Measurements from ENCODE around the gene ATP6AP2.
"Not testable (repeated sequence)": the region's sequence is repeated elsewhere in the genome, so short reads cannot be mapped to it uniquely, and the experiment has no call there.

ATP6AP2 gene

DNA sequence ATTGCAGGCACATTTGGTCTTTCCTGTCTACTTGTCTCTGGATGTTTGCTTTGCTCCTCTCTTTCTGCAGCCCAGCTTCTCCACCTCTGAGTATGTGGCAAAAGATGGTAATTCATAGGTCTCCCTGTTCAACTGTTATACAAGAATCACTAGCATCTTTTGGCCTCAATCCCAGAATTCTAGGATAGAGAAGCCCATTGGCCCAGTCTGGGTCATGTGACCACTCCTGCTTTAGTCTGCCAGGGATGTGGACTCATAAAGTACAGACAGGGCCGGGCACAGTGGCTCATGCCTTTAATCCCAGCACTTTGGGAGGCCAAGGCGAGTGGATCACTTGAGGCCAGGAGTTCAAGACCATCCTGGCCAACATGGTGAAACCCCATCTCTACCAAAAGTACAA lies 5.4 kb upstream of the ATP6AP2 start:
- not testable (repeated sequence) for DNase-seq (ENCODE audit: low read depth)

DNA sequence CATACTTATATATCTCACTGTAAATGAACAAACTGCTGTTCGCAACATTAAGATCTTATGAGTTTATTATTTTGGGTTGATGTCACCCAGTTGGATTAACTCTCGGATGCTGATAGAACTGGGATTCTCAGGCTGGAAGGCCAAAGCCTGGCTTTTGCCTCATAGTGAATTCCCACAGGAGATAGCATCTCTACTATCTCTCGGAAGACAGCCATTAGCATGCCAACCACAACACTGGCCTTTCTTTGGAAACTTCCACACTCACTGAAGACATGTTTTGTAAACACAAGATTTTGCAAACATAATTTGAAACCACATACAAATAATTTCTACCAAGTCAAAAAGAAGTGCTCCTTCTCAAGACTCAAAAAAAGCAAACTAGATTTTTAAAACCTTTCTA lies 4.5 kb upstream of the ATP6AP2 start:
- DNase-seq (ENCODE audit: low read depth), result no peak

DNA sequence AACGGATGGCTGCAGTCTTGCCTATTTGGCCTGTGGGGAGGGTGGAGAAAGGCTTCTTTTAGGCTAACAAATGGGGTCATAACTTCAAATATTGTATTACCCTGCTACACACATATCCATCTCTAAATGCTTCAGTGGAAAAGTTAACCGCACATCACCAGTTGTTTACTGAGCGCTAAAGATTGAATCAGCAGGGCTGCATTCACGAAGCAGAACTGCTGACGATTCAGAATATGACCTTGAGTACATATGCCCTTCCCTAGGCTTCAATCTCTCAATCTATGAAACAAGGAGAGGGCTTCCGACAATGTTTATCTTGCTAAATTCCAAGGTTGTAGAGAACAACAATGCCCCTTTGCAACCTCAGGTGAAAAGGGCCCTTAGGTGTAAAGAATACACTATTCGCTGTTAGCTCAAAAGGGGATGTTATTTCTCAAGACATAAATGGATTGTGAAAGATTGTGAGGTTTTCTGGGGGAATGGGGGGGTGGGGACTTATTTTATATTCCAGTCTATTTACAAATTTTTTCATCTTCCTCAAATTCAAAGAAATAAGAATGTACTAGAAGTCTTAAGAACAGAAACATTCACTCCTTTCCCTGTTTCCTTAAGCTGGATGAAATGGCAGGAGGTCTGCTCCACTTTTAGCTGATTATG lies 2.6 kb upstream of the ATP6AP2 start:
- DNase-seq (ENCODE audit: low read depth), result no peak

DNA sequence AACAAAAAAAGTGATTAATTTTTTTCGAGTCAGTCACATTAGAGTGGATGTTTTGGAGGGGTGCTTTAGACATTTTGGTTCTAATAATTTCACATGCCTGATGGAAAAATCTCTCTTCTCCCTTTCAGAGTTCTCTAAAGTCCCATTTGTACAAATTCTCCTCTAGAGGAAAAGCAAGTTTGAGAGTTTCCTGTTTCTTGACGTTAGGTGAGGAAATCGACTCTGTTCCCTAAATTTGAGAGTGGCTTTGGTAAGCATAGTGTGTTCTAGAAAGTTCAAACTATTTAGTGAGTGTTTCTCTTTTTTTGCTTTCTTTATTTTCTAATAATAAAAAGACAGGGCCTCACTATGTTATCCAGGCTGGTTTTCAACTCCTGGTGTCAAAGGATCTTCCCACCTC lies 1.6 kb upstream of the ATP6AP2 start:
- DNase-seq (ENCODE audit: low read depth), result no peak

DNA sequence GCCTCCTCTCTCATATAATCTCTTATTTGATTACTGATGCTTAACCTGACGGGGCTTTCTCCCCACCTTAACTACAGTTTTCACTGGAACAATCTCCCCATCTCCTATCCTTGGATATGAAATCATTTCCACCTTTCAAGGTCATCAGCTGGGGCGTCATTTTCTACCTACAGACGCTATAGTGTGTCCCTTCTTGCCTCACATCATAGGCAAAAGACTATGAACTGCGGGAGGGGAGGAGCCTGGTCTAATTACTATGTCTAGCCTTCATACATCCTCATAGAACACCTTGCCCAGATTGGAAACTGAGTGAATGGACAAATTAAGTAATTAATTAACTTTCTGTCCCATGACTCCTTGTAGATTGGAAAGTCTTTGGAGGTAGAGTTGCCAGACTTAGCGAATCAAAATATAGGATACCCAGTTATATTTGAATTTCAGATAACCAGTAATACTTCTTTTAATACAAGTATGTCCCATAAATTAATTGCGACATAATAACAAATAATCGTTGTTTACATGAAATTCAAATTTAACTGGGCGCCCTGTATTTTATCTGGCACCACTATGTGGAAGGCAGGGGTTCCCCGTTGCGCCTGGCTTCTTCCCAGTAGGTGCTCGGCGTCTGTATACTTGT lies 752 bp upstream of the ATP6AP2 start:
- DNase-seq (ENCODE audit: low read depth), result no peak

DNA sequence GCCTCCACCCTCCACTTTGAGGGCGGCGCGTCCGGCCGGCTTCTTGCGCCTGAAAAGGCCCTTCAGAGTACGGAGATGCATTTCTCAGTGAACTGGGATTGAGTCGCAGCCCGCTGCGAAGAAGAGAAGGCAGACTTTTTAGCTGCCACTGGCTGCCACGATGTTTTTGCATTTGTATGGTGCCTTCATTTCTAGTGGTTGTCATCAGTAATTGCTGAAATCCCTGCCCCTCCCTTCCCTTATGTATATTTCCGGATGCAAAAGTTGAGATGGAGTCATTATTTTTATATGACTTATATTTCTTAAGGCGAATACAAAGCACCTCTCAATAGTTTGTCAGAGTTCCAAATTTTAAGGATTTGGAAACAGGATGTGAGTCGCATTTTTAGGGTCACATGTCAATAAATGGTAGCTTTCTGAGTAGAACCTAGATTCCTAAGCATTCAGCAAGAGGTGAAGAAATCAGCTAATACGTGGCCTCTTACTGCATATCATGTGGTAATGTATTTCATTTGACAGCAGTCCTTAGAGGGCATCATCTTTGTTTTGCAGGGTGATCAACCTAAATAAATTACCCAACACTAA lies 658 bp downstream of the ATP6AP2 start:
- DNase-seq (ENCODE audit: low read depth), result peak; percentile 44

DNA sequence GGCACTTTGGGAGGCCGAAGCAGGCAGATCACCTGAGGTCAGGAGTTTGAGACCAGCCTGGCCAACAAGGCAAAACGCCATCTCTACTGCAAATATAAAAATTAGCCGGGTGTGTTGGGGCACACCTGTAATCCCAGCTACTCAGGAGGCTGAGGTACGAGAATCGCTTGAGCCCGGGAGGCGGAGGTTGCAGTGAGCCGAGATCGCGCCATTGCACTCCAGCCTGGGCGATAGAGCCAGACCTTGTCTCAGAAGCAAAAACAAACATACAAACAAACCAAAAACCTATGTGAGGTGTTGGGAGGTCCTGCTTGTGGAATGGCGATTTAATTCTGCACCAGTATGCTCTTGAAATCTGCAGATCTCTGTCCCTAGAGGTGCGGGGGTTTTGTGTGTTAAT lies 1.4 kb downstream of the ATP6AP2 start:
- DNase-seq (ENCODE audit: low read depth), result not testable (repeated sequence)

DNA sequence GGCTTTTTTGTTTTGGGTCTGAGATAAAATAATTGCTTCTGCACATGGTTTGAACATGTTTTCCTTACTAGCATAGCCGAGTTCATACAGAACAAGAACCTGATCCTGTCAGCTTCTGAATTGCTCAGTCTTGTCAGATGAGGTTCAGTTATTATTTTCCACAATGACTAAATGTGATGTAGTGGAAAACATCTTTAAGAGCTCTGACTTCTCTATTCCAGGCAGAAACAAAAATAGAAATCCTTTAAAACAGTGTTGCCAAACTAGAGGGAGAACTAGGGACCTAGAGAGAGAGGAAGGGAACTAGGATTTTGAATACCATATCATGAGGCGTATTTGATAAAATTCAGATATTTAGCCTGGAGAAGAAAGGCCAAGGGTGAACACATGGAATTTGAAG lies 2.0 kb downstream of the ATP6AP2 start:
- DNase-seq (ENCODE audit: low read depth), result no peak

DNA sequence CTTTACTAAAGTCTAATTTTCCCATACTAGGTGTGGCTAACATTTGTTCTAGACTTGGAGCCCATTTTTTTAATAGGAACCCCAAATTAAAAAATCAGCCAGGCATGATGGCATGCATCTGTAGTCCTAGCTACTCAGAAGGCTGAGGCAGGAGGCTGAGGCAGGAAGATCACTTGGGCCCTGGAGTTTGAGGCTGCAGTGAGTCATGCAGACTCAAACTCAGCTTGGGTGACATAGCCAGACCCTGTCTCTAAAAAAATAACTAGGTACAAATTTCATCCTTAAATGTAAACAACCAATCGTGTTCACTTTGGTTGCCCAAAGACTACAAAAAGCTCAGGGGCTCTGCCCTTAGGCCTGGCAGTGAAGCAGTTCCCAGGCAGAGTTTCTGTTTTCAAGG lies 6.9 kb downstream of the ATP6AP2 start:
- DNase-seq (ENCODE audit: low read depth), result not testable (repeated sequence)

DNA sequence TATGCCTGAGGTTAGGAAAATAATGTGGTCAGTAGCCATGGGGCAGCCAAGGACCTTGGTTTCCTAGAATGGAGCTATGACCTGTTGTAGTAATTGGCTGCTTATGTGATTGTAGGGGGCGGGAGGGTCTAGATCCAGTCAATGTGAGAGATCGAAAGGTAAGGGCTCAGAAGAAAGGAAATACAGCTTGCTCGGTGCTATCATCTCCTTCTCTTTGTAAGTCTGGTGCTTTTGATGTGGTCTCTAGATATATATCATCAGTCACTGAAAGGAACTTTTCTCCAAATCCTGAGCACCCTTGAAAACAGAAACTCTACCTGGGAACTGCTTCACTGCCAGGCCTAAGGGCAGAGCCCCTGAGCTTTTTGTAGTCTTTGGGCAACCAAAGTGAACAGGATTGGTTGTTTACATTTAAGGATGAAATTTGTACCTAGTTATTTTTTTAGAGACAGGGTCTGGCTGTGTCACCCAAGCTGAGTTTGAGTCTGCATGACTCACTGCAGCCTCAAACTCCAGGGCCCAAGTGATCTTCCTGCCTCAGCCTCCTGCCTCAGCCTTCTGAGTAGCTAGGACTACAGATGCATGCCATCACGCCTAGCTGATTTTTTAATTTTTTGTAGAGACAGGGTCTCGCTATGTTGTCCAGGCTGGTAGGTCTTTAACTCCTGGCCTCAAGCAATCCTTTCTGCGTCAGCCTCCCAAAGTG lies 9.0 kb downstream of the ATP6AP2 start:
- DNase-seq (ENCODE audit: low read depth), result not testable (repeated sequence)

DNA sequence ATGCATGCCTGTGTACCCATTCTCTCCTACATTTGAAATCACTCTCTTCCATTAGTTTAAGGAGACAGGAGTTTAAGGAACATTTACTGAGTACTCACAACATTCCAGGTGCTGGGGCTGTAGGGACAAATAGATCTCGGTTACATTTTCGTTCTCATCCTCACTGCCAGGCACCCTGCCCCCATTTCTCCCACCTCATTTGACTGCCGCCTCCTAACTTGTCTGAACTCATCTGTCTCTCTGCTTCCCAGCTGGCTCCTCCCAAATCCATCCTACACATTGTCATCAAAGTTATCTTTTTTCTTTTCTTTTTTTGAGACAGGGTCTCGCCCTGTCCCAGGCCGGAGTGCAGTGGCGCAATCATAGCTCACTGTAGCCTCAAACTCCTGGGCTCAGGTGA lies 22.7 kb downstream of the ATP6AP2 start:
- no peak for DNase-seq (ENCODE audit: low read depth)

DNA sequence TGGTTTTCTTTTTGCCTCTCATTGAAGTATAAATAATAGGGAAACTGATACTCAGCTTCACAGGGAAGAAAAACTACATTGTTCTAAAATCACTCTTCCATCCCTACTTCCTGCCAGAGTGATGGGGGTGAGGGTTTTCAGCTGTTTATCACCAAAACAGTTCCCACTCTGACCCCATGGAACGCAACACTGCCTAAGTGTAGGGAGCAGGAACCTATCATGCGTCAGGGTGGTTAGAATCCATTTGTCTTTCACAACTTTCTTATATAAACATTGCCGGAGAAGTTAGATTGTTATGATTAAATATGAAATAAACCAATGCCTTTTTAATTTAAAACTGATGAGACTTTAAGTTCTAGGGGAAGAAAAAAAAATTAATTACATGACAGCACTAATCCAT lies 26.6 kb downstream of the ATP6AP2 start:
- DNase-seq (ENCODE audit: low read depth), result no peak

DNA sequence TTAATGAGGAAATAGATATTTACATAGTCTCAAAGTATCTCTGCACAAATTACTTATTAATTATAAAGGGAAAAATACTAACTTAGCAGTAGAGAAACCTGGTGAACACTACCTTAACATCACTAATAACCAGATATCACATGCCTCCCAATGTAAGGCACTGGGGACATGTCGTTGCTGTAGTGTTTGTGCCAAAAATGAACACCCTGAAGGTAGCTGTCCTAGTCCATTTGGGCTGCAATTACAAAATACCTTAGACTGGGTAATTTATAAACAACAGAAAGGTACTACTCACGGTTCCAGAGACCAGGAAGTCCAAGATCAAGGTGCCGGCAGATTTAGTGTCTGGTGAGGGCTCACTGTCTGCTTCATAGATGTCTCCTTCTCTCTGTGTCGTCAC lies 31.7 kb downstream of the ATP6AP2 start:
- DNase-seq (ENCODE audit: low read depth), result no peak

DNA sequence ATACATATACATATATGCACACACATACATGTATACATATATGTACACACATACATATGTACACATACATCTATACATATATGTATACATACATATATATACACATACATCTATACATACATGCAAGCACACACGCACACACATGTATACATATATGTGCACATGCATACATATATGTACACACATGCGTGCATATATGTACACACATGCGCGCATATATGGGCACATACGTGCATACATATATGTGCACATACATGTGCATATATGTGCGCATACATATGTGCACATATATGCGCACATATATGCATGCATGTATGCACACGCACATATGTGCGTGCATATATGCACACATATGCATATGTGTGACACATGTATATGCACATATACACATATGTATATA lies 35.2 kb downstream of the ATP6AP2 start:
- DNase-seq (ENCODE audit: low read depth), result no peak

DNA sequence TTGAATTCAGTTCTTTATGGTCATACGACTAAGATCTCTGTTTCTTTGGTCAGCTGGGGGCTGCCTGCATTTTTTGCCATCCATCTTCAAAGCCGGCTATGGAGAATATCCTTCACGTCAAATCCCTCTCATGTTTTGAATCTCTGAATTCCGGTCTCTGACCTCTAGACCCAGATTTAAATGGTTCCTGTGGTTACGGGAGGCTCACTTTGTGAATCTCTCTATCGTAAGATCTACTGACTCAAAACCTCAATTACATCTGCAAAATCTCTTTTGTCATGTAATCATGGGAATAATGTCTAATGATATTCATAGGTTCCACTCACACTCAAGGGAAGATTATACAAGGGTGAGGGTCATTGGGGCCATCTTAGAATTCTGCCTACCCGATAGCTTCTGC lies 36.8 kb downstream of the ATP6AP2 start:
- DNase-seq (ENCODE audit: low read depth), result no peak

DNA sequence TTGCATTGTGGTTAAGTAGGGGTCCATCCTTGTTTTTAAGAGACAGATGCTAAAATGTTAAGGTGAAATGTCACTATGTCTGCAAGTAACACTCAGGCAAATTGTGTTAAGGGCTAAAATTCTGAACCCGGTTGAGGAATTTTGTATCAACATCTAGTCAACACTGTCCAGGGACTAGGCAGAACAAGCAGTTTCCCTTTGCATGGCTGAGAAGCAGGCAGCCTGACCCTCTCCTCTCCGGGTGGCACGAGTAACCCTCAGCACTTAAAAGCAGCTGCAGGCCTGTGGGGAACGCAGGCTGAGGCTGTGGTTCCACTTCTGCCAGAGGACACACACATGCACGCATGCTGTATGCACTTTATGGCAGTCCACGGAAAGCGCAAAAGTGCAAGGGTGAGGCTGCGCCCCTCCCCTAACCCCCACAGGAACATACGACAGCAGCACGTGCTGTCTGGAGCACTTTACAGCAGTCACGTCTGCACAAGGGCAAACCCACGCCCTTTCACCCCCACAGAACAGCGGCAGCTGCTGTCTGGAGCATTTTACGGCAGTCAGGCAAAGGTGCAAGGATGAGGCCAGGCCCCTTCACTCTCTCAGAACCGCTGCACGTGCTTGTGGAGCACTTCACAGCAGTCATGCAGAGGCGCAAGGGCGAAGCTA lies 41.8 kb downstream of the ATP6AP2 start:
- no peak for DNase-seq (ENCODE audit: low read depth)

DNA sequence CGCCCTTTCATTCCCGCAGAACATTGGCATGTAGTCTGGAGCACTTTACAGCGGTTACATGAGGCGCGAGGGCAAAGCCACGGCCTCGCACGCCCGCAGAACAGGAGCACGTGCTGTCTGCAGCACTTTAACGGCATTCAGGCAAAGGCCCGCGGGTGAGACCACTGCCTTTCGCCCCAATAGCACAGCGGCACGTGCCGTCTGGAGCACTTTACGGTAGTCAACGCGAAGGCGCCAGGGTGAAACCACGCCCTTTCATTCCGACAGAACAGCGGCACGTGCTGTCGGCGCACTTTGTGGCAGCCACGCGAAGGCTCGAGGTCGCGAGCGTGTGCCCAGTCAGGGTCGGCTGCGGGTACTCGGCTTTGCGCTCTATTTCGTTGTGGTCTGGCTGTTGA lies 42.4 kb downstream of the ATP6AP2 start, which contains the start of gene MPC1L:
Gene MPC1L (plus strand): TSS at position 290 of the 398 bp plus-strand sequence. CDS start 138 bp downstream, outside the sequence.
- no peak for DNase-seq (ENCODE audit: low read depth)

DNA sequence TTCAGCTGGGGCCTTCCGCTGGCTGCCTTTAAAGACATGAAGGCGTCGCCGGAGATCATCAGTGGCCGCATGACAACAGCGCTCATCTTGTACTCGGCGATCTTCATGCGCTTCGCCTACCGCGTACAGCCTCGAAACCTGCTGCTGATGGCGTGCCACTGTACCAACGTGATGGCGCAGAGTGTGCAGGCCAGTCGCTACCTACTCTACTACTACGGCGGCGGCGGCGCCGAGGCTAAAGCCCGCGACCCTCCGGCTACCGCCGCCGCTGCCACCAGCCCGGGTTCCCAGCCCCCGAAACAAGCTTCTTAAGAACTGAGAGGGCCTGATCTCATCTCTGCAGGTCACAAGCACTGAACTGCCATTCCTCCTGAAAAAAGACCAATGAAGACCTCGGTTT lies 42.9 kb downstream of the ATP6AP2 start:
- no peak for DNase-seq (ENCODE audit: low read depth)

DNA sequence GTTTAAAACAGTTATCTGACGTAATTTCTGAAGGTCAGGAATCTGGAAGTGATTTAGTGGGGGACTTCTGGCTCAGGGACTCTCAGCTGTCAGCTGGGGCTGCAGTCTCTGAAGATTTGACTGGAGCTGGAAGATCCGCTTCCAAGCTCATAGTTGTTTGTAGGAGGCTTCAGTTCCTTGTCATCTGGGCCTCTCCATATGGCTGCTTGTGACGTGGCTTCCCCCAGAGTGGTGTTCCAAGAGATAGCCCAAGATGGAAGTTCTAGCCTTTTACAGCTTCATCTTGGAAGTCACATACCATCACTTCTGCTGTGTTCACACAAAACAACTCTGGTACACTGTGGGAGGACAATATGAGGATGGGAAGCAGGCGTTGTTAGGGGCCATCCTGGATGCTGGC lies 44.5 kb downstream of the ATP6AP2 start:
- no peak for DNase-seq (ENCODE audit: low read depth)

DNA sequence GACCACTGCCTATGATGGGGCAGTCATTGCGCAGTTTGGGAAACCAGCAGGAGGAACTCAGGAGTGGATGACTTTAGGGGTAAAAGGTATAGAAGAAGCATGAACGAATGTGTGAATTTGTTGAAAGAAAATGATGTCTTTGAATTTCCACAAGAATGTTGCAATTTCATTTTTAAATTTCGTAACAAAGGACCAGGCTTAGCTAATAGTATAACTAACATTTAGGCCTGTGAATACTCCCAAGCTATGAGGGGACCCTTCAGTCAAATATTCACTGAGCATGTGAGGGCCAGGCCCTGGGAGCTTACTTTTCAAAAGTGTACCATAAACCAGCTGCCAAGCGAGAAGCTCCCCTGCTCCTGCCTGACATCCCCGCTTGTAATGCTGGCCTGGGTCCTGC lies 47.7 kb downstream of the ATP6AP2 start:
- no peak for DNase-seq (ENCODE audit: low read depth)

DNA sequence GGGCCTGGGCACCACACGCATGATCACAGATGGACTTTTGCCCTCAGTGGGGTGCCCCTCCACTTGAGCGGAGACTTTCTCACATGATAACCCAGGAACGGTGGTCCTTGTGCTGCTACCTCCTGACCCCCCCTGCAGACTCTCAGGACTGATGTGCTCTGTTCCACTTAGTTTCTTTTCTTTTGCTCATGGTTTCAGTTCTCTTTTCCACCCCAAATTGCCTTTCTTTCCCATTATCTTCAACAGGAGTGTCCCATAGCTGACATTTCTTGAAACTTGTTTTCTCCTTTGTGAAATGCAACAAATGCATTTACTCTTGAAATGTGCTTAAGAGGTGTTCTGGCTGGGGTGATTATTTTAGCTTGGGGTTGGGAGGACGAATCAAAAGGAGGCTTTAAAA lies 51.4 kb downstream of the ATP6AP2 start:
- DNase-seq (ENCODE audit: low read depth), result no peak

DNA sequence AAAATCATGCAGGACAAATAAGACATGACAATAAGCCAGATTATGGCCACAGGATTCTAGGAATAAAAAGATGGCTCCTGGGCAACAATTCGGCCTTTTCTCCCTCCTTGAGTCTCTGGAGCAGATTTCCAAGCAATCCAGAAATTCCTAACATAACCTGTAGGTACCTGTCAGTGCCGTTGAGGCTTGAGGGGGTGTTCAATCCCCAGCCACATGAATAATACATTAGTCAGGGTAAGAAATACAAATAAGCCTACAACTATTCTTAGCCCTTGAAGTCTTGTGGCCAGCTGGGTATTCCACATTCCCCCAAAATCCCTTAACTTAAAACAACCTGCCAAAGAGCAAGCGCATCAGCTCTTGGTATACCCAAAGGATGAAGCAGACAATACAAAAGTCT lies 56.9 kb downstream of the ATP6AP2 start:
- no peak for DNase-seq (ENCODE audit: low read depth)

DNA sequence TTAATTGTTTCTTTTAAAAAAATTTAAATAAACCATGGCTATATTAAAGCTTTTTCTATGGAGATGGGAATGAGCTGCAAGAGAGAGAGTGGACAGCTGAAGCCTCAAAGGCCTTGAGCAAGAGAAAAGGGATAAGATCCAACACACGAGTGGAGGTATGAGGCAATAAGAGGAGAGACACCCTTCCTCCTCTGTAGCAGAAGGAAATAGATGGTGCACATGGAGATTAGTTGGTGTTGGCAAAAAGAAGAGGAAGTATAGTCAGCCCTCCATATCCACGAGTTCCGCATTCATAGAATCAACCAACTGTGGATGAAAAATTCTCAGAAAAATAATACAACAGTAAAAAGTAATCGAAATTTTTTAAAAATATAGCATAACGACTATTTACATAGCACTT lies 63.4 kb downstream of the ATP6AP2 start:
- DNase-seq (ENCODE audit: low read depth), result no peak

Data from HS-5 (cell line).